GM21528 (cell line): Measurements from ENCODE around the gene OBSL1.

Source experiments
- ATAC-seq: cut with Tn5 transposase; IDR thresholded peaks from one replicate; pipeline ENCODE4 v1.9.1; 2021; ENCODE audit warnings: mild to moderate bottlenecking, moderate library complexity; ENCODE audit not compliant: unreplicated experiment, low FRiP score

Gene OBSL1

DNA sequence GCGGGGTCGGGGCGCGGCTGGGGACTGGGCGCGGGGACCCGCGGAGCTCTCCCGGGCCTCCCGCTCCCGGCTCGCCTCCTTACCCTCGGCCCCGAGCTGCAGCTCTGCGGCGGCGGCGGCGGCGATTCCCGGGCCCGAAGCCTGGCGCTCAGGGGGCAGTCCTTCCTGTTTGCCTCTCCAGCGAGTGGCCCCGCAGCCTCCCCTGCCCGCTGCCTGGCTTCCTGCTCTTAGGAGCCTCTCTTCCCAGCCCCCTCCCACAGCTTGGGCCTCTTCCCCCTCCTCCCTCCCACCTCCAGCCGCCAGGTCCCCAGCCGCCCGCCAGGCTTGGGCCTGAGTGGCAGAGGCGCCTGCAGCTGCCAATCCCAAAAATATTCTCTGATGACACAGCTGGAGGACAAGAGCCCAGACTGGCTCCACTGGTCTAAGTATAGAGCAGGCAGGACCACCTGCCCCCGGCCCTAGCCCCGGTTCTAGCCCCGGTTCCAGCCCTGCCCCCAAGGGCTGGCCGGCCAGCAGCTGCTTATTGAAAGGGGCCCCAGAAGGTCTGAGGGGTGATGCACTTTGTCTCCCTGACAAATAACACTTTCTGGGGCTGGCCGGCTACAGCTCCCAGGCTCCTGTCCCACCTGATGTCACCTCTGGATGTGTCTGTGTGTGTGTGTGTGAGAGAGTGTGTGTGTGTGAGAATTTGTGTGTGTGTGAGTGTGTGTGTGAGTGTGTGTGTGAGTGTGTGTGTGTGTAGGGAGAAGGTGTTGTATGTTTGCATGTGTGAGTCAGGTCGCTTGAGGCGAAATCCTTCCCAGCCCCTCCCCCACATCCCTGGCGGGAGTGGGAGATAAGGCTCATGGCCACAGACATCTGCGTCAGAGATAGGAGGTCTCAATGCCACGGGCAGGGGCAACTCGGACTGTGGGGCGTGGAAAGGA lies at the start of gene OBSL1:
OBSL1 (minus strand) TSS at position 229 of the 926 bp plus-strand sequence. CDS start 307 bp downstream, outside the sequence.
- ATAC-seq = no peak

DNA sequence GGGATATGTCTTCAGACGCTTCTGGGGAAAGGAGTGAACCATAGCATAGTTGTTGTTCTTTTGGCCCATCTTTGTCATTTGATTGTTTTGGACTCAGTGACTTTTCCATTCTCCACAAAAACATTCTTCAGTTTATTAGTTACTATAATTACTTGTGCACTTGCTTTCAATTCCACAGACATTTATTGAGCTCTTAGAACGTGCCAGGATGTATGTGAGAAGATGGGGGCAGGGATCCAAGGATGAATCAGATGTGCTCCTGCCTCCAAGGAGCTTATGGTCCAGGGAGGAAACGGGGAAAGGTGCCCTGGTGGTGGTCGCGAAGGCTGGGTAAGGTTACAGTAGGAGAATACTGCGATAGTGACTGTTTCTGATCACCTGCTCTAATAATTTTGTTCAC lies 49.2 kb upstream of the OBSL1 start:
- ATAC-seq = no peak

DNA sequence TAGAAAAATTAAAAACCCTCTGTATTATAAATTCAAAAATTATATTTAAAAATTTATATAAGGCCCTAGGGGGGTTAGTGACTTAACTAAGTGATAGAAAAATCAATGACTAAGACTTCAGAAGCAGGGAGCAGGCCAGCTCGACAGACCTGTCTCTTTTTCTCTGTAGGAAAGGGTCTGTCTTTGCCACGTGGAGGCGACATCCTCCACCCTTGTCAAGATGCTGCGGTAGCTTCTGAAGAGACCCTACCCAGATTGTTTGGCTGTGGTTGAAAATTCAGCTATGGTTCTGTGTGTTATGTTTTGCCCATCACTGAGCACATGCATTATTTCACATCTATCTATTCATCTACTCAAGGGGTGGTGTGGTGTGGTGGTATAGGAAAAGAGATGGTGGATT lies 47.9 kb upstream of the OBSL1 start:
- ATAC-seq = no peak

DNA sequence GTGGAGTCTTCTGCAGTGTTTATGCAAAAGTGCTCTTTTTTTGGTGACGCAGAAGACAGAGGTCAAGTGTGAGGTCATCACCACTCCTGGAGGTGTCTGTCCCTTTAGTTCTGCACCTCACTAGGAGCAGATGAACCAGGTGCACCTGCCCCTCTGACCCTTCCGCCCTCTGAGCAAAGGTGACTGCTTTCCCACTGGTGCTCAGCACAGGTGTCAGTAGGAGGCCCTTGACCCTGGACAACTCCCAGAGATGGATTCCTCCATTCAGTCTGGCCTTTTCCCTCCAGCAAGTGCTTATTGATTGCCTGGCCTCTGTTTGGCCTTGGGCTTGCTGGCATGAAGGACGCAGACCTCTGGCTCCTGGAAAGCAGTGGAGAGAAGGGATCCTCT lies 47.4 kb upstream of the OBSL1 start:
- ATAC-seq = no peak

DNA sequence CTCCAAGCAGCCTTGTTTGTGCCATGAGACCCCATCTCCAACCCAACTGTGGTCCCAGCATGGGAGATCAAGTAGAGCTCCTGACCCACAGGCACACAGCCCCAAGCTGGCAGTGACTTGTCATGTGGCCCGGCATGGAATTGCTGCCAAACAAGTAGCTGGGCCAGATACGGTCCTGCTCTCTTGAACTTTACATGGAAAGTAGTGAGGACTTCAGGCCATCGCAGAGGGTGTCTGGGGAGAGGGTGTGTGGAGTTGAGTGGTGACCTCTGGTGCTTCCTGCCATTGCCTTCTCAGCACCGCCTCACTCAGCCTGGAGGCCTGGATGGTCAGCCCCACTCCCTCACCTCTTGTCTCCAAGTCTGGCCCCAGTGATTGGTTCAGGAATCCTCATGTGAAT lies 45.2 kb upstream of the OBSL1 start:
- no peak for ATAC-seq

DNA sequence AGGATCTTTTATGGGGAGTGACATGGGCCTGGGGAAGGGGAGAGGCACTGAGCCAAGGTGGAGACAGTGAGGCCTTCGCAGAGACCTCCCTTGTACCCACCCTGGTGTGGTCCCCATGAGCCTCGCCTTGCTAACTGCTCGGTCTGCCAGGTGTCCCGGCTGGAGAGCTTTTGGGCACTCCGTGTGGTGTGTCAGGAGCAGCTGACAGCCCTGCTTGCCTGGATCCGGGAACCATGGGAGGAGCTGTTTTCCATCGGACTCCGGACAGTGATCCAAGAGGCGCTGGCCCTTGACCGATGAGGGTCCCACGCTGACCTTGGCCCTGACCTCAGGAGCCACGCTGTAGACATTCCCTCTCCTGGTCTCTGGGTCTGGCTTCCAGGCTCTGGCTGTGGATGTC lies 44.6 kb upstream of the OBSL1 start:
- ATAC-seq = no peak

DNA sequence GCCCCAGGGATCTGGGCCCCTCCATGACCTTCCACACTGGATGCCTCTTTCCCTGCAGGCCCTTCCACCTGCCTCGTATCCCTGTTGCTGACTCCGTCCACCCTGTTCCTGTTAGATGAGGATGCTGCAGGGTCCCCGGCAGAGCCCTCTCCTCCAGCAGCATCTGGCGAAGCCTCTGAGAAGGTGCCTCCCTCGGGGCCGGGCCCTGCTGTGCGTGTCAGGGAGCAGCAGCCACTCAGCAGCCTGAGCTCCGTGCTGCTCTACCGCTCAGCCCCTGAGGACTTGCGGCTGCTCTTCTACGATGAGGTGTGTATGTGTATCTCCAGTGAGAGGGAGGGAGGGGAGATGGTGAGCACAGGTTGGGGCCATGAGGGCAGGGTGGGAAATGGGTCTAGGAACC lies 43.7 kb upstream of the OBSL1 start:
- ATAC-seq = no peak

DNA sequence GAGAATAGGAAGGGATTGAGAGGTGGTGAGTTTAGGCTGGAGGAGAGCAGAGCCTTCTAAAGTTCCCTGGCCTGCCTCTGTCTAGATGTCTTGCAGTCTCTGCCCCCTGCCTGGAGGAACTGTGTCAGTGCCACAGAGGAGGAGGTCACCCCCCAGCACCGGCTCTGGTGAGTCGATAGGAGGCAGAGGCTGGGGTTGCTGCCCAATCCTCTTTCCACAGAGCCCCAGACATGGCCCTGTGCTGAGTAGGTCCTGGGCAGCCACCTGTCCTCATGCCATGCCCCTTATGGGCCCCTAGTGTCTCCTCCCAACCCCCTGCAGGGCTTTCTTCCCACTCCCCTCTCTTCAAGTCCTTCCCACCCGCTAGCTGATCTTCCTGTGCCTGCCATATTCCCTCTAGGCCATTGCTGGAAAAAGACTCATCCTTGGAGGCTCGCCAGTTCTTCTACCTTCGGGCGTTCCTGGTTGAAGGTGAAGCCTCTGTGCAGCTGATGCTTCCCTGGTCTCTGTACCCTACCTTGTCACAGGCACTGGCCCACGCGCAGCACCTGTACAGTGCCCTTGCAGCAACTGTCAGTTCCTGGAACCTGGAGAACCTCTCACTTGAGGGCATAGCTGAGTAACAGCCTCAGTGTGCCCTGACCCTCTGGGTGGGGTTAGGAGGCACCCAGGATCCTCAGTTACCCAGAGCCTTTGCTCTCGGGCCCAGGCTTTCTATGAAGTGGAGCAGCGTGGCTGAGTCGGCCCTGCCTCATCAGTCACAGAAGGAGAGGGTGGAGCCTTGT lies 42.9 kb upstream of the OBSL1 start:
- ATAC-seq = no peak

DNA sequence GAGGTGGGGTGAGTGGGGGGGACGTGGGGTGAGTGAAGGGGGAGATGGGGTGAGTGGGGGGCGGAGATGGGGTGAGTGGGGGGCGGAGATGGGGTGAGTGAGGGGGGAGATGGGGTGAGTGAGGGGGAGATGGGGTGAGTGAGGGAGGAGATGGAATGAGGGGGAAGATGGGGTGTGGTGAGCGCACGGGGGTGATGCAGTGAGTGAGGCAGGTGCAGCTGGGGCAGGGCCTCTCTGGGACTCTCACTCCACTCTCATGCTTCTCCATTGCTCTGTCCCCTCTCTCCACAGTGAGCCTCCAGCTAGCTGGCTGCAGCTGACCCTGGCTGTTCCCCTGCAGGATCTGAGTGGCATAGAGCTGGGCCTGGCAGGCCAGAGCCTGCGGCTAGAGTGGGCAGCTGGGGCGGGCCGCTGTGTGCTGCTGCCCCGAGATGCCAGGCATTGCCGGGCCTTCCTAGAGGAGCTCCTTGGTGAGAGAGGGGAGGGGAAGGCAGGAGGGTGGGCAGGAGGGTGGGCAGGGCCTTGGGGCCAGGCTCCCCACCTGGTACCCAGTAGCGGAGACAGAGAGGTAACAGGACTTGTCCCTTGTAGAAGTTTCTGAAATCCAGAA lies 42.2 kb upstream of the OBSL1 start:
- no peak for ATAC-seq

DNA sequence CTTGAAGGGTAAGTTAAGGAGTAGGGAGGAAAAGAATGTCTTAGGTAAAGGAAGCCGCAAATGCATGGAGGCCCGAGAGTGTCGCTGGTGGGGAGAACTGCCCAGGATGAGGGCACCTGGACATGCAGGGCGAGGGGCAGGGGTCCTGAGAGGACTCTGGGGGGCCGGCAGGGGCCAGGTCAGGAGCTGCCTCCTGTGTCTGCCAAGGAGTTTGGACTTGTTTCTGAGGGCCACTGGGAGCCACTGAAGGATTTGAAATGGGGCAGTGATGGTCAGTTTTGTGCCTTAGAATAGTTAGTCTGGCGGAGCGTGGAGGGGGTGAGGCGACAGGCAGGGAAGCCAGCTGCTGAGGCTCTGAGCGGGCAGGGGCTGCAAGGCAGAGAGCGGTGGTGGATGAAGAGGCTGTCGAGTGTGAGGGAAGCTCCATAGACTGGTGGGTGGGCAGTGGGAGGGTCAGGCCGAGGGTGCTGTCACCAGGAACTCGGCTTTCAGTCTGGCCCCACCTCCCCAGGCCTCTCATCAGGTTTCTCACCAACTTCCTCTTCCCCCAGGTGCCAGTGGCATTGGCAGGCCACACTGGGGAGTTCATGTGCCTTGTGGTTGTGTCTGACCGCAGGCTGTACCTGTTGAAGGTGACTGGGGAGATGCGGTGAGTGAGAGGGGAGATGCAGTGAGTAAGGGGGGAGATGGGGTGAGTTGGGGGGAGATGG lies 41.4 kb upstream of the OBSL1 start:
- ATAC-seq = no peak

DNA sequence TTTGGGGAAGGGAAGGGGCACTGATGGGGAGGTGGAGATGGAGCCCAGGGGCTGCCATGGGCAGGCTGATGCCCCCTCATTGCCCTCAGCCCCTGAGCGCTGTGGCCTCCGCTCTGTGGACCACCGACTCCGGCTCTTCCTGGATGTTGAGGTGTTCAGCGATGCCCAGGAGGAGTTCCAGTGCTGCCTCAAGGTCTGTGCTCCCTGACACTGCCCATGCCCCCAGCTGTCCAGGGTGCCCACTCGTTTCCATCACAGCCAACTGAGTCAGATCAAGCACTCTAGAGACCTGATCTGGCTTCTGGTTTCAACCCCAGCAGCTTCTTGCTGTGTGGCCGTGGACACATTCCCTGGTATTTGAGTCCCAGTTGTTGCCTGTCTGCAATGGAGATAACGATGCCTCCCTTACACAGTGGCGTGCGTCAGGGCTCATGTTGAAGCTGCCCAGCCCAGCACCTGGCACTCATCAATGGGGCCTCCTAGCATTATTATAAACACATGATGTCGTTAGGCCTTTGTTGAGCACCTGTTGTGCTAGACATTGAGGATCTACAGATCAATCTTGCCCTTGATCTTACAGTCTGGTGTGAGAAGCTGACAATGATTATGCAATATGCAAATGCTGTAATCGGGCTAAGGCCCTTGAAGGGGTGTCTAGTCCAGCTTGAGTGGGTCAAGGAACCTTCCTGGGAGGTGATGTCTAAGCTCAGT lies 40.7 kb upstream of the OBSL1 start:
- no peak for ATAC-seq

DNA sequence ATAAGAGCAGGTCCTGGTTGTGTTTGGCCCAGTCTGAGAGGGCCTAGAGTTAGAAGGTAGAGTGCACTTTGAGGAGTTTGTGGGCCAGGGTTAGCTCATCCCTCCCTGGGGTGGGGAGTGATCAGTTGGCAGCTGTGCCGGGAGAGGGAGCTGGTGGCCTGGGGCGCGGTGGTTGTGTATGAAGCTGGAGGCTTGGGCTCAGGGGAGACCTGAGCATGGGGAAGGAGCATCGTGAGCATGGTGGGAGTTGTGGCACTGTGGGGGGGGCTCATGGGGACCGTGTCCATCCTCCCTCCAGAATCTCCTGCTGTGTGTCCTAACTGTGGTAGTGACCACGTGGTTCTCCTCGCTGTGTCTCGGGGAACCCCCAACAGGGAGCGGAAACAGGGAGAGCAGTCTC lies 40.0 kb upstream of the OBSL1 start:
- ATAC-seq = no peak

DNA sequence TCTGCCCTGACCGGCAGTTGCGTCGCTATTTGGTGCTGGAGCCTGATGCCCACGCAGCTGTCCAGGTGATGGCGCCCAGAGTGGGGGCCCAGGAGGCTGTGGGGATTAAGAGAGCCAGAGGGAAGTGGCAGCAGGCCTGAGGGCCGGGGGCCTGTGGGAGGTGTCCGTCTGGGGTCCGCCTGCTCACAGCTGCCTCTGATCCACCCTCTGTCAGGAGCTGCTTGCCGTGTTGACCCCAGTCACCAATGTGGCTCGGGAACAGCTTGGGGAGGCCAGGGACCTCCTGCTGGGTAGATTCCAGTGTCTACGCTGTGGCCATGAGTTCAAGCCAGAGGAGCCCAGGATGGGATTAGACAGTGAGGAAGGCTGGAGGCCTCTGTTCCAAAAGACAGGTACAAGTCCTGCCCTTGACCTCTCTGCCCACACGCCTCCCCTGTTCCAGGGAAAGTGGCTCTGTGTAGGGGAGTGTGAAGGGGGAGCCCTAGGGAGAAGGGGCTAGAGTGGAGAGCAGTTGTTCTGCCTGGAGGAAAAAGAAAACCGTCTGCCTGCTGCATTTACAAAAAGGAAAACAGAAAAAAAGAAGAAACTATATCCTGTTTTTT lies 37.9 kb upstream of the OBSL1 start:
- no peak for ATAC-seq

DNA sequence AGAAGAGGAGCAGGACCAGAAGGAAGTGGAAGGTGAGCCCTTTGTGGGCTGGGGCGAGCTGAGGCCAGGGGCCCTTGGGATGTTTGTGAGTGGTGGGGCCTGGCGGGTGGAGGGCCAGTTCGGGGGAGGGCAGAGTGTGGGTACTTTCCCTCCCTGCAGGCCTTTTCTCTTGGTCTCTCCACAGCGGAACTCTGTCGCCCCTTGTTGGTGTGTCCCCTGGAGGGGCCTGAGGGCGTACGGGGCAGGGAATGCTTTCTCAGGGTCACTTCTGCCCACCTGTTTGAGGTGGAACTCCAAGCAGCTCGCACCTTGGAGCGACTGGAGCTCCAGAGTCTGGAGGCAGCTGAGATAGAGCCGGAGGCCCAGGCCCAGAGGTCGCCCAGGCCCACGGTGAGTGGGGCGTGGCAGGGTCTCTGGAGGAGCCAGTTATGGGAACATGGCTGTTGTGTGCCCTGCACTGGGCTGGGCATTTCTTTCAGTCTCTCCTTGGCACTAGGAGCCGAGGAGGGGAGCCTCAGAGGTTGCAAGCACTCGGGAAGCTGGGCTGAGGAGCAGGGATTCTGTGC lies 37.1 kb upstream of the OBSL1 start:
- no peak for ATAC-seq

DNA sequence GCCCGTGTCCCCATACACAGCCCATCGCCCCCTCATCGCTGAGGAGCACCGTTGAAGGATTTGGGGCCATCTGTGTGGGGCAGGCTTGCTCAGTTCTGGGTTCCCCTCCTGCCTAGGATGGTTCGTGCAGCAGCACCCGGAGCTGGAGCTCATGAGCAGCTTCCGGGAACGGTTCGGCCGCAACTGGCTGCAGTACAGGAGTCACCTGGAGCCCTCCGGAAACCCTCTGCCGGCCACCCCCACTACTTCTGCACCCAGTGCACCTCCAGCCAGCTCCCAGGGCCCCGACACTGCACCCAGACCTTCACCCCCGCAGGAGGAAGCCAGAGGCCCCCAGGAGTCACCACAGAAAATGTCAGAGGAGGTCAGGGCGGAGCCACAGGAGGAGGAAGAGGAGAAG lies 36.6 kb upstream of the OBSL1 start:
- no peak for ATAC-seq

DNA sequence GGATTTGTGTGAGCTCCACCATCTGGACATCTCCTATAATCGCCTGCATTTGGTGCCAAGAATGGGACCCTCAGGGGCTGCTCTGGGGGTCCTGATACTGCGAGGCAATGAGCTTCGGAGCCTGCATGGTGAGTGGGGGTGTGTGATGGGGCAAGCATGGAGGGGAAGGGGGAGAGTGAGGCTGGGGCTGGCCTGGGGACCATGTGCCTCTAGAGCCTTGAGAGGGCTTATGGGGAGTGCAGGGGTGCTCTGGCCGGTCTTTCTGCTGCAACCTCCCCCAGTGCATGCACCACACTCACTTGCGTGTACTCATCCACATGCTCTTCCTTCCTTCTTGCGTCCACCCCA lies 34.2 kb upstream of the OBSL1 start:
- ATAC-seq = no peak

DNA sequence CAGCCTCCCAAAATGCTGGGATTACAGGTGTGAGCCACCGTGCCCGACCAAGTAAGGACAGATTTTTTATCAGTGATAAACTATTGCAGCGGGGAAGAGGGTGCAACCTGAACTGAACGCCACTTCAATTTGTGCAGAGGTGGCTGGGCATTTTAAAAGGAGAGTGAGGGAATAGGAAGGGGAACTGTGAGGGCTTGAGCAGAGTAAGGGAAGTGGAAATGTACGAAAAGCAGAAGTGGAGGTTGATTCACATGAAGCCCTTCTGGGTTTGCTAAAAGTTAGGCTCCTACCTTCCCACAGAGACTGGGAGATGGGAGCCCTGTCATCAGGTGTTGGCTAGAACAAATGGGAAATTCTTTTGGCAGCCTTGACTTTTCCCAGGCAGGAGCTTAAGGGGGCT lies 32.4 kb upstream of the OBSL1 start:
- ATAC-seq = no peak

DNA sequence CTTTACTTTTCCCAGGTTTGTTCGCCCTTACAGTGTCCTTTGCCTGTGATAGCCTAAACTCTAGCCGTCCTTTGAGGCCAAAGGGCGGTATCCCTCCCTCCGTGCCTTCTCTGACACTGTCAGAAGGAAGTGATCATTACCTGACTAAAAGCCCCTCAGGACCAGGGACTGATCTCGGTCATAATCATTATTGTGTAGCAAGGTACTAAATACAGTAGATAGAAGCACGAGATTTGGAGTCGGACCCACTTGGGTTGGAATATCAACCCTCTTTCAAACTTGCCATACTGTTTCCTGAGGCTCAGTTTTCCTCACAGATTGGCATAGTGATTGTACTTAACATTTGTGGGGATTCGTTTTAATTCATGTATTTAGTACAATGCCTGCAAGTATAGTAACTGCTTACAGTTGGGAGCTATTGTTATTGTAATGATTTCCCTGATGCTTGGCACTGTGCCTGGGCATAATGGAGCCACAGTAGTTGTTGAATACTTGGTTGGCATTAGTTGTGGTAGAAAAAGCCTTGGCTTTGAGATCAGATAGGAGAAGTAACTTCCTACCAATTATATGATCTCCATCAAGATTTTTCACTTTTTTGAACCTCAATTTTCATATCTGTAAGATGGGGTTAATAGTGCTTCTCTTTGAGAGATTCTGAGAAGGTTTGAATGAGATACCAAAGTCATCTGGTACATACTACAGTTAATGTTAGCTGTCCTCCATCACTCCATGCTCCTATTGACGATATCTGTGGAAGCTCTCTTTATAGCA lies 27.2 kb upstream of the OBSL1 start:
- no peak for ATAC-seq
